H1 (cell line): ENCODE results near the gene KLHL3. TPM values are rescaled to one million over a fixed set of nuclear protein-coding genes. Genes with fewer than 3 reads are reported as not detected.

ENCODE experiments used
- ASH2L ChIP-seq: fragments of 200-600, 300-600 bp; sonication (generic); IDR thresholded peaks from one replicate; pipeline ENCODE4 v1.7.1; 2017; ENCODE audit warnings: low read length
- CBX8 ChIP-seq: fragments of 300-800, 300-1000 bp; sonication (generic); IDR thresholded peaks from 2 replicates; pipeline ENCODE4 v1.7.1; 2016; ENCODE audit warnings: low read depth, low read length, borderline replicate concordance
- E2F6 ChIP-seq: IDR thresholded peaks from 2 replicates; pipeline ENCODE4 v1.6.1; 2012; ENCODE audit warnings: inconsistent platforms
- GABPA ChIP-seq: IDR thresholded peaks from 2 replicates; pipeline ENCODE4 v1.6.1; 2011; ENCODE audit warnings: mild to moderate bottlenecking, low read length, moderate library complexity, borderline replicate concordance; ENCODE audit not compliant: insufficient read depth
- NRF1 ChIP-seq: IDR thresholded peaks from 2 replicates; pipeline ENCODE4 v1.6.1; 2011; ENCODE audit warnings: mild to moderate bottlenecking, low read depth, low read length, improper control_type of control experiment
- POLR2AphosphoS5 ChIP-seq: IDR thresholded peaks from 2 replicates; pipeline ENCODE4 v1.6.1; 2011; ENCODE audit warnings: low read depth, low read length
- SAP30 ChIP-seq: fragments of 300-600 bp; sonication (generic); IDR thresholded peaks from 2 replicates; pipeline ENCODE4 v1.7.1; 2012; ENCODE audit warnings: low read length, moderate library complexity, mild to moderate bottlenecking, inconsistent platforms; ENCODE audit not compliant: insufficient read depth, insufficient replicate concordance
- polyA plus RNA-seq, 7 experiments: library from polyadenylated mRNA; depleted of rRNA in 3 of 7; stranded (reverse) in 5 of 7; unstranded in 2 of 7; fragments of >200 nt in 5 of 7; fragments of 200-250 nt in 2 of 7; gene quantifications; 1 replicate in 5 of 7; 2 replicates in 1 of 7; 4 replicates in 1 of 7; pipeline versions ENCODE4 v1.2.1 to v1.2.3, GENCODE V29; 2011 to 2013; ENCODE audit warnings: missing spikeins in 2 of 7, mixed read lengths in 2 of 7
- total RNA-seq: library from RNA; stranded (reverse); fragmentation: NEBNext Ultra II Directional; extraction: Animal tissue kit (Norgen Biotek cat#: 25700); gene quantifications from 2 replicates; pipeline ENCODE4 v1.2.1, GENCODE V29; 2021

The KLHL3 gene
- total and polyA plus RNA-seq, 2 of the 8 experiments (the other 6 are each of a cell fraction or from before 2014, with no cell fraction given): 7.4 to 13.7 TPM

DNA sequence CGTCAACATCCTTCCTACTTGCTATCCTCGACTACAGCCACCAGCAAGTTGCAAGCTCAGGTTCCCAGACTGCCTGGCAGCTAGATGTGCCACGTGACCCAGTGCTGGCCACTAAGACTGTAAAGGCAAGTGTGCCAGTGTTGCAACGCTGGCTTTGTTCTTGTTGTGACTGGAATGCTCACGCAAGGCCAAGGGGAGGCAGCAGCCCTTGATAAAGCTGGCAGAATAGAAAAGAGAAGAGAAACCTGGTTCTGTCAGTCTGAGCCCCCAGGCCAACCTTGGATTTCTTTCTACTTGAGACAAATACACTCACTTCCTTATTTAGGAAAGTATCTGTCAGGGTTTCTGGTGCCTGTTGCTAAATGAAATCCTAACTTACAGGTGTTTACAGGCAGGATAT is 113.0 kb downstream of the KLHL3 start (continued):
- TF ChIP-seq POLR2AphosphoS5 (no peak), GABPA (no peak), ASH2L (no peak), E2F6 (no peak), SAP30 (no peak), CBX8 (no peak), NRF1 (no peak)
